HG03565 (cell line): ENCODE measurements around the gene HEG1.
"Not testable (repeated sequence)": the region's sequence is repeated elsewhere in the genome, so short reads cannot be mapped to it uniquely, and the experiment has no call there.

ENCODE experiments used
- ATAC-seq: cut with Tn5 transposase; IDR thresholded peaks from one replicate; pipeline ENCODE4 v1.9.1; 2021; ENCODE audit warnings: mild to moderate bottlenecking, moderate library complexity; ENCODE audit not compliant: unreplicated experiment

HEG1 gene, protein sequence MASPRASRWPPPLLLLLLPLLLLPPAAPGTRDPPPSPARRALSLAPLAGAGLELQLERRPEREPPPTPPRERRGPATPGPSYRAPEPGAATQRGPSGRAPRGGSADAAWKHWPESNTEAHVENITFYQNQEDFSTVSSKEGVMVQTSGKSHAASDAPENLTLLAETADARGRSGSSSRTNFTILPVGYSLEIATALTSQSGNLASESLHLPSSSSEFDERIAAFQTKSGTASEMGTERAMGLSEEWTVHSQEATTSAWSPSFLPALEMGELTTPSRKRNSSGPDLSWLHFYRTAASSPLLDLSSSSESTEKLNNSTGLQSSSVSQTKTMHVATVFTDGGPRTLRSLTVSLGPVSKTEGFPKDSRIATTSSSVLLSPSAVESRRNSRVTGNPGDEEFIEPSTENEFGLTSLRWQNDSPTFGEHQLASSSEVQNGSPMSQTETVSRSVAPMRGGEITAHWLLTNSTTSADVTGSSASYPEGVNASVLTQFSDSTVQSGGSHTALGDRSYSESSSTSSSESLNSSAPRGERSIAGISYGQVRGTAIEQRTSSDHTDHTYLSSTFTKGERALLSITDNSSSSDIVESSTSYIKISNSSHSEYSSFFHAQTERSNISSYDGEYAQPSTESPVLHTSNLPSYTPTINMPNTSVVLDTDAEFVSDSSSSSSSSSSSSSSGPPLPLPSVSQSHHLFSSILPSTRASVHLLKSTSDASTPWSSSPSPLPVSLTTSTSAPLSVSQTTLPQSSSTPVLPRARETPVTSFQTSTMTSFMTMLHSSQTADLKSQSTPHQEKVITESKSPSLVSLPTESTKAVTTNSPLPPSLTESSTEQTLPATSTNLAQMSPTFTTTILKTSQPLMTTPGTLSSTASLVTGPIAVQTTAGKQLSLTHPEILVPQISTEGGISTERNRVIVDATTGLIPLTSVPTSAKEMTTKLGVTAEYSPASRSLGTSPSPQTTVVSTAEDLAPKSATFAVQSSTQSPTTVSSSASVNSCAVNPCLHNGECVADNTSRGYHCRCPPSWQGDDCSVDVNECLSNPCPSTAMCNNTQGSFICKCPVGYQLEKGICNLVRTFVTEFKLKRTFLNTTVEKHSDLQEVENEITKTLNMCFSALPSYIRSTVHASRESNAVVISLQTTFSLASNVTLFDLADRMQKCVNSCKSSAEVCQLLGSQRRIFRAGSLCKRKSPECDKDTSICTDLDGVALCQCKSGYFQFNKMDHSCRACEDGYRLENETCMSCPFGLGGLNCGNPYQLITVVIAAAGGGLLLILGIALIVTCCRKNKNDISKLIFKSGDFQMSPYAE (N-terminal part only)

DNA sequence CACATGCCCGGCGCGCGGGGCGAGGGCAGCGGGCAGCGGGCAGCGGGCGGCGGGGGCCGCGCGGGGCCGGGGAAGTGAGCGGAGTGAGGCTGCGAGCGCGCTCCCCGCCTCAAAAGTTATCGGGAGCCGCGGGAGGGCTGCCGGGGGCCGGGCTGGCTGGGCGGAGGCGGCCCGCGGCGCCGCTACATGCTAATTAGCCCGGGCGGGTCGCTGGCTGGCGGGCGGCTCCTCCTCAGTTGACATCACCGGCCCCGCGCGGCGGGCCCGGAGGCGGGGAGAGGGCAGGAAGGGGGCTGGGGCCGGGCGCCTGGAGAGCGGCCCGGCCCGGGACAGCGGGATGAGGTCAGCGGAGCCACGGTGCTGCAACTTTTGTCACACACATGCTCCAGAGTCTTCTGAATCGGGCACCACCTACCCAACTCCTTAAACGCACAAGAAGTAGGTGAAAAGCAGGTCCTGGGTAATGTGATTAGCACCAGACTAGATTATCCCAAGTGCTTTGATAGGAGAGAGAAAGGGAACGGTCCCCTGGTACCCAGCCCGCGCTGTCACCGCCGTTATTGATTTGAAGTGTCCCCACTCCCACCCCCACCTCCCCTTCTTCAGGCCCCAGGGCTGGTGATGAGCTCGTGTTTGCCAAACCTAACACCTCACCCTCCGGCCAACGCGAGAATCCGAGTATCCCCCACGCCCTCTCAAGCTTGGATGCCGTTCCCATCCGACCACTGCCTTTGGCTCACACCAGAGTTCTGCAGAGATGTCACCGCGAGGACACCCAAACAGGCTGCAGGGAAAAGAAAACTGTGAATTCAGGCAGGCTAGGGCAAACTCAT is at the start of gene HEG1:
Gene HEG1, minus strand, starts transcription at position 85 of the 833 bp plus-strand sequence. CDS start 107 bp downstream, outside the sequence.
- no peak for ATAC-seq

DNA sequence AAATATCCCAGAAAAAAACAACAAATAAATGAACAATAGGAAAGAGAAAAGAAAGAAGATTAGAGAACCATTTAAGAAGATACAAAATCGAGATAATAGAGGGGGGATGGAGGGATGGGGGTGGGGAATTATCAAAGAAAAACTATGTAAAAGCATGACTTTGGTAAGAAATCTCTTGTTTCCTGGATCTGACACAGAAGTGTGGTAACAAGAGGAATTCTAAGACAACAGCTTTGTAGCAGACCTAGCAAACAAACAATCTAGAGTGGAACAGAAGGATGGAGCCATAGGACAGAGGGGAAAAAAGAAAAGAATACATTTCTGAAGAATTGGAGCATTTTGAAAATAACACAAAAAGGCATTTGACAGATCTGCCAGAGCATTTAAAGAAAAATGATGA is 49.3 kb upstream of the HEG1 start:
- ATAC-seq, result no peak

DNA sequence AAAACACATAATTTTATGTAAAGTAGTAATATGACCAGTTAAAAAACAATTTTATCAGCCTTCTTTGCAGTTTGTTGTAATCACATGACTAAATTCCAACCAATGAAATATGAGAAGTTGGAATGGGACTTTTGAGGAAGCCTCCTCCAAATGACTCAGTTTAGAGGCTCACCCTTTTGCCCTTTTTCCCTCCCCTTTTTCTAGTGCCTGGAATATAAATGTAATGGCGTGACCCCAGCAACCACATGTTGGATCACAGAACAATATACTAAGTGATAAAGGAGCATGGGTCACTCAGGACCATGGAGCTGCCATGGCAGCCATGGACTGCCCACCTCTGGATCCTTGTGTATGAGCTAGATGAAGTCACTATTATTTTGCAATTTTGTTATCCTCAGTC is 48.8 kb upstream of the HEG1 start:
- no peak for ATAC-seq

DNA sequence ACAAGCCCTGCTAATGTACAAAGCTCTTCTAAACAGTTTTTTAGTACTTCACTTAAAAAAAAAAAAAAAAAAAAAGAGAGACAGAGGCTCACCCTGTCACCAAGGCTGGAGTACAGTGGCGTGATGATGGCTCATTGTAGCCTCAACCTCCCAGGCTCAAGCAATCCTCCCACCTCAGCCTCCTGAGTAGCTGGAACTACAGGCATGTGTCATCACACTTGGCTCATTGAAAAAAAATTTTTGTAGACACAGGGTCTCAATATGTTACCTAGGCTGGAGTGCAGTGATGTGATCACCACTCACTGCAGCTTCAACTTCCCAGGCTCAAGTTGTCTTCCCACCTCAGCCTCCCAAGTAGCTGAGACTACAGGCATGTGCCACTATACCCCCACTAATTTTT is 47.6 kb upstream of the HEG1 start:
- ATAC-seq, result no peak

DNA sequence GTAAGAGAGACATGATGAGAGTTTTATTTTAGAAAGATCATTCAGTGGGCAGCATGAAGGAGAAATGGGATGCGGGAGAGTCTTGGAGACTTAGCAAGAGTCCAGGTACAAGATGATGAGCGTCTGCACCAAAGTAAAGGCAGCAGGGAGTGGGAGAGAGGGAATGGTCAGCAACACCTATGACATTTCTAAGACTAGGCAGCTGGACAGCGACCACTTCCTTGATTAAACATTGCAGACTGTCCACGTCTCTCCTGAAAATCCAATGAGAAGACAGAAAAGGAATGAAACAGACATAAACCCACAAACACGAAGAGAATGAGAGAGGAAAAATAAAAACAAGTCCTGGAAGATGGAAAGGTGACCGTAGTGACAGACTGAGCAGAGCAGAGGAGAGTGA is 46.7 kb upstream of the HEG1 start:
- no peak for ATAC-seq

DNA sequence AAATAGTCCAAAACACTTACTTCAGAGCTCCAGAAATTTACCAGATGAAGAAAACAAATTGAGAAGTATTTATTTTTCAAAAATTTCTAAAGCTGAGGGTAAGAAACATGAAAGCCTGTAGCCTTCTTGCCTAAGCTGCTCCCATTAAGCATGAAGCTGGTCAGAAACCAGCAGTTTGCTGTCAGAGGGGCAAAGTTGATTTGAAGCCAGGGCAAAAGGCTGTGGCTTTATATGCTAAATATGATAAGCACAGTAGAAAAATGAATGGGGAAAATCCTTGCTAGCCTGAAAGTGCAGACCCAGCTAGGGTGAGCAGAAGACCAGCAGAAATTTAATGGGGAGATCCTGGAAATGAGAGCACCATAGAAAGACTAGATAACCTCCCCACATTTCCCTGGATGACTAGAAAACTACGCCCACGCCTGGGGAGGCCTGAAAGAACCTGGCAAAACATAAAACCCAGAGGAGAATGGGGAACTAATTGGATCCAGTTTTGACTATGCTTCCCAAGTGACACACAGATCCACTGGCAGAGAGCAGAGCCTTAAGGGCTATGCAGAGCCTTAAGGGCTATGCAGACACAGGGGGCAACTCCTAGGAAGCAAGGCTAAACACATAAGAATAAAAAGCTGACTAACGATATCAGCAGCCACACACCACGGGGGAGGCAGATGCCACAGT is 43.0 kb upstream of the HEG1 start:
- ATAC-seq, result no peak

DNA sequence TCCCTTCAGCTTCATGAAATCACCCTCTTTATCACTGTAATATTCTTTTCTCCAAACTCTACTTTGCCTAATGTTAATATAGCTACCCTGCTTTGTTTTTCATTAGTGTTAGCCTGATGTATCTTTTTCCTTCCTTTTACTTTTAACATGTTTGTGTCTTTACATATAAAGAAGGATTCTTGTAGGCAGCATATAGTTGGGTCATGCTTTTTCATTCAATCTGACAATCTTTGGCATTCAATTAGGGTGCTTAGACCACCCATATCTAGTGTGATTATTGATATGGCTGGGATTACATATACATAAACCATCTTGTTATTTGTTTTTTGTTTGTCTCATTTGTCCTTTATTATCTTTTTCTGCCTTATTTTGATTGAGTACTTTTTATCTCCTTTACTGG is 34.9 kb upstream of the HEG1 start:
- ATAC-seq, result no peak

DNA sequence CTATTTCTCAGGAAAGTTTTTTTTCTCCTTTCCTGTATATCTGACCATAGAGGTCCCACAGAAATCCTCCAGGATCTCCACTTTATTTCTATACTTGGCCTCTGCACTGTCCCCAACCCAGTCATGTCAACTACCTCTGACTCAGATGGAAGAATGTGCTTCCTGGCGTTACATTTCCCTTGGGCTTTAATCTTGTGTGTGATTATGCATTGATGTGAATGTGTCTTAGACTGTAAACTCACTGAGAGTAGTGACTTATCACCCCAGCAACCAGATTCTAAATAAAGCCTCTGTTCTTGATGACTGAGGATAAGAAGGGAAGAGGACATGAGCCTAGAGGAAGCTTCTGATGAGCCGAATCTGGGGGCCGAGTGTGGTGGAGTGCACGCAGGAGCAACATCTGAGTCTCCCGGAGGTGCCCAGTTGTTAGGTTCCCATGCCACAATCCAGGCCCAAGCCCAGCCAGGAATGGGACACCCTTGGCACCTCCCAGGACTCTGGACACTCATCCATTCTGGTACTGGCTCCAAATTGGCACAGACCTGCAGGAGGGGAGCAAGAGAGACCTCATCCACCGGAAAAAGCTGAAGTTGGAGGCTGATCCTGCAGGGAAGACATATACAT is 32.1 kb upstream of the HEG1 start:
- ATAC-seq, result no peak

DNA sequence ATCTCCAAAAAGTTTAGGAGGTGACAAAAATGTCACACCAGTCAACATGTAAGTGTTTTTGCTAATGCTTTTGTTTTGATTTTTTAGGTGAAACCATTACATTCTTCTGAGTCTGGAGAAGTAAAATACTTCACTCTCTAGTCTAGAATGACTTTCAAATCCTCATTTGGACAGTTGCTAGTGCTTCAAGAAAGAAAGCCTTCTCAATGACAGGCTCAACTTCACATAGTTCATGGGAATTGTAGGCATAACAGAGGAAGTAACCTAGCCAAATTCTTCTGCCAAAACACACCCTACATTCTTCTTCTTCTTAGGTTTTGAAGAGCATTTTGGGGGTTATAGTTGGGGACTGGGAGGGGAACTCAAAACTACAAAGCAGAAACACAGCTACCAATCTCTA is 29.4 kb upstream of the HEG1 start:
- ATAC-seq, result no peak

DNA sequence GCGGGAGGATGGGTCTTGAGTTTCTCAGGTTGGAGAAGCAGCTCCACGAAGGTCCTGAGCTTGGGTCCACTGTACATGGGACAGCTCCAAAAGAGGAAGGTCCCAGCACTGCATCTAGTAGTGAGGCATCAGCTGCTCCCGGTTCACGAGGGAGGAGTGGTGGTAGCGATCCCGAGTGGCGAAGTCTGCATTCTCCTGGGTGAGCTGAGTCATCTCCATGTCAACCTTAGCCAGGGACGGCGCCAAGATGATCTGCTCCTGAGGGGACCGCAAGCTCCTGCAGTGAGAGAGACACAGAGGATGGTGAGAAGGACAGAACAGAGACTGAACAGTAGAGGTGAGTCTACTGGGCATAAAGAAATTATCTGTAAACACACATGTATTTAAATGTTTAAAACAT is 28.0 kb upstream of the HEG1 start:
- ATAC-seq, result no peak

DNA sequence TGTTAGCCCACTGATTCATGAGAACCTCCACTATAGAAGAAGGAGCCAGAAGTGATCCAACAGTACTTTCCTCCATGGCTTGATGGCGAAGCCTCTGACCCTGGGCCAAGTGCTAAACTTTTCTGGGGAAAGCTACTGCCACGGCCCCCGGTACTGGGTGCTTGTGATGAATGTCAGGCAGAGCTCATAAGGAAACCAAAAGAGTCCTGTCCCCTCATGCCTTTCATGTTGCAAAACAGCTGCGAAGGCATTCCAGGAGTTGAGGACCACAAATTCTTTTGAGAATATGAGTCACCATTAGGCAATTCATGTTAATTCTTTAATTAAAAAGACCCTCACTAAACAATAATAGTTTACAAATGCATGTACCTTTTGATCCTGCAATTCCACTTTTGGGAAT is 26.5 kb upstream of the HEG1 start:
- ATAC-seq, result not testable (repeated sequence)

DNA sequence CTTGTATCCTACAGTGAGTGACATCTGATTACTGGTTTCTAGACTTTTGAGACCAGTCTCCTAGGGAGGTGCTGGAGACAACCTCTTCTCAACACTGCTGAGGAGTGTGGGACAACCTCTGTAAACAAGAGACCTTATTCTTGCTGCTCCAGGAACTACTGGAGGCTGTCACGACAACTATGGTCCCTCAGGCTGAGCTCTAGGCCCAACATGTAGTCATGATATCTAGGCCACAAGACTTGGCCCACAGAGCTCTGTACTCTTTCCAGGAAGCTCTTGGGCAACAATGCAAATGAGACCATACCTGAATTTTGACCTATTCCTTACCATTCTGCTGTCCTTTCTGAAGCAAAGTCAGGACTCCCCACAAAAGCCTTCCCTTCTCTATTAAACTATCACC is 24.3 kb upstream of the HEG1 start:
- ATAC-seq, result no peak

DNA sequence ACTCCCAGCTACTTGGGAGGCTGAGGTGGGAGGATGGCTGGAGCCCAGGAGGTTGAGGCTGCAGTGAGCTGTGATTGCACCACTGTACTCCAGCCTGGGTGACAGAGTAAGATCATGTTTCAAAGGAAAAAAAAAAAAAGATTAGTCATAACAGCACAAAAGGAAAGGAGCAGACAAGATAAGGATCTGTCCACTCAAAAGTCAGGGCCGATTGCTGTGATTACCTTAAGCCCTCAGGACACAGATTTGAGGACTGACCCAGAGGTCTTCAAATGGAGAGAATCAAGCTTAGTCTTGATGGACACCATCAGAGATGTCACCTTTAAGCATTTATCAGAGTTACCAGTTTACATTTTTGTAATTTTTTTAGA is 23.9 kb upstream of the HEG1 start:
- no peak for ATAC-seq

DNA sequence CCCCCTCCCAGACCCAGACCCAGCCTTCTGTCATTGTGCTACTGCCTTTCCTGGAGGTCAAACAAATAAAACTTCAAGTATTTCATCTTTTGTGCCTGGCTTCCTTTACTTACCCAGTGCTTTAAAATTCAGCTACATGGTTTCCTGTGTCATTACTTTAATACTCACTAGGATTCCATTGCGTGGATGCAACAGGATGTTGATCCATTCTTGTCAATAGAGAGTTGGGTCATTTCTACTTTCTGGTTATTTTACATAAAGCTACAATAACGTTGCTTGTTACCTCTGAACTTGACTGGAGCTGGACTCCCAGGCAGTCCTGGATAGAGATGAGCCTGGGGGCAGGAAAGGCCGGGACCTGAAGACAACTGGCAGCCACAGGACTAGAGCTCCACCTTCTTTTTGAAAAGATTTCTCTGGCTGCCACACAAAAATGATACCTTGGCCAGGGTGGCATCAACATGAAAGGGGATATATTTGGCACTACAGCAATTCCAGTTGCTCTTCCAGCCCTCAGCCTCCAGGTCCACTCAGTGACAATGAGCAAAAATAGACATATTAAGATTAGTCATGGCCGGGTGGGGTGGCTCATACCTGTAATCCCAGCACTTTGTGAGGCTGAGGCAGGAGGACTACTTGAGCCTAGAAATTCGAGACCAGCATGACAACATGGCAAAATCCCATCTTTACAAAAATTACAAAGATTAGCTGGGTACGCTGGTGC is 23.3 kb upstream of the HEG1 start:
- ATAC-seq, result no peak

DNA sequence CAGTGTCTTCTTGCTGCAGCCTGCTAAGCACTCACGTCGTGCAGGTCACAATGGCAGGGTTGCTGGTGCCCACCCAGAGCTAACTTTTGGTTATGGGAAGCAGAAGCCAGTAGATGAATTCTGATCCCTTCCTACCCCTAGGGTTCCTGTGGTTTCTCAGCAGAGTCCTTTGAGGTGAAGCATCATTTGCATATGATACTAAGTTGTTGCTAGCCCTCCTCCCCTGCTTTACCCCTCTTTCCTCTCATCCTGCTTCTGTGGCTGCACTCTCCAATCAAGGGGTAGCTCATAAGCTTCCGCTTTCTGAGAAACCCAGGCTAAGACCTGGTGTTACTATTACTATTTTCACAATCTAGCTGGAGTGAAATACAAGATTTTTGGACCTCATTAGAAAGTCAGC is 22.1 kb upstream of the HEG1 start:
- no peak for ATAC-seq

DNA sequence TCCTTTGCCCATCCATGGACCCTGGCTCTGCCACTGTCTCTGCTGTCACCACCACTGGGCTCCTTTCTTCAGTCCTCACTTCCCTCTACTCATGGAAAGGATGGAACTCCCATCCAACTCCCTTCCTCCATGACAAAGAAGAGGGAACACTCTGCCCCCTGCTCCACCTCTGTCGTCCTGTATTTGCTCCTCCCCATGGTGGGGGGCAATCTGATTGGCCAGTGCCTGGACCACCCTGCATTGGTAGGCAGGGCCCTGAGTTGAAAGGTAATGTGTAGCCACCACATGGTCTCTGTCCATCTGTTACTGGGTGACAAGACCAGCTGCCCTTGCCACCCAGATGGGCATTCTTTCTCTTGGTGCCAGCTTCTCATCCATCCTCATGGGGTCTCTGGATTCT is 20.7 kb upstream of the HEG1 start:
- ATAC-seq, result no peak

DNA sequence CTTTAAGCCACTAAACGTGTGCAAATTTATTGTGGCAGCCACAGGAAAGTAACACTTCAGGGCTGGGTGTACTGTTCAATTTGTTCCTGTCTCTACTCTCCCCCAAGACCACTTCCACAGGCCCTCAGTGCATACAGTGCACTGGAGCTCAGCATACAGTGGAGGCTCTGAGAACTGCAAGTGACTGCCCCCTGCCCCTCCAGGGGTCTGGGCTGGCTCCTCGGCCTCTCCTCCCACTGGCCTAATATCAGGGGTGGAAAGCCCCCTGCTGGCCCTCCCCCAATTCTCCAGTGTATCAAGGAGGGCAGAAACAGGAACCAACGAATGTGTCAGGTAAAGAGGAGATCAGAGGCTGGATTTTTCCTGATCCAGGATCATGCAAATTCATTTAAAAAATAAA is 19.9 kb upstream of the HEG1 start:
- ATAC-seq, result no peak

DNA sequence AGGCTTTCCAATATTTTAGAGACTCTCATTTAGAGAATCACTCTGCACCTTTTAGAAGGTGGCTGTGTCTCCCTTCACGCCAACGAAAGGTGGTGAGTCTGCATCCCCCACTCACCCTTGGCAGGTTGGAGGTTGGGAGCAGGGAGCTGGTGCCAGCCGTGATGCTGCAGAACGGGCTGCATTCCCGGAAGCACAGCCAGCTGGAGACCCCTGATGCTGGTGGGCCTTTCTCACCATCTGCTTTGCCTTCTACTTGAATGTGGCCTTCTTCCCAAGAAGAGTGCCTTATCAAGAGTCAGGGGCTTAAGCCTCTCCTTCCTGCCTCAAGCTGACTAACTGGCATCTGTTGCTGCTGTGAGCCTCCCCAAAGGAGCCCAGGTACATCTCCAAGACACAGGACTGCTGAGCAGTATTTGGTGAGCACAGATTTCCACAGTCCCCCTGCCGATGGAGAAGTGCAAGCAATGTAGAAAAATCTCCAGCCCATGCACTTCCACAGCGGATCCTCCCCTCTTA is 17.7 kb upstream of the HEG1 start:
- no peak for ATAC-seq
